DOHH2 (cell line): ENCODE results near the gene CREB1.

Experiments used
- CTCF ChIP-seq: fragments of 200-600 bp; sonication (generic); IDR thresholded peaks from one replicate; pipeline ENCODE4 v1.5.1; 2014; ENCODE audit warnings: antibody characterized with exemption, mild to moderate bottlenecking, low read depth, low read length; ENCODE audit not compliant: poor library complexity, severe bottlenecking
- EZH2phosphoT487 ChIP-seq: fragments of 200-600 bp; sonication (generic); IDR thresholded peaks from 2 replicates; pipeline ENCODE4 v1.6.1; 2017; ENCODE audit warnings: borderline replicate concordance, mild to moderate bottlenecking, antibody characterized with exemption, low read length, moderate library complexity, mixed read lengths

GRCh38 chr2:207532676-207533075, 2.9 kb downstream of the CREB1 start:
- TF ChIP-seq CTCF (no peak), EZH2phosphoT487 (no peak)
